ENCODE data around the gene GAS6. TPM values are rescaled to one million over a fixed set of nuclear protein-coding genes. Genes with fewer than 3 reads are reported as not detected.

GAS6 gene
- total RNA-seq, 1 experiment from 2014 or later = 20.9 TPM

GRCh38 chr13:113838711-113839201 lies 25.1 kb downstream of the GAS6 start:
- Histone ChIP-seq H3K4me3 (ENCODE audit: low read length) (no peak overlapping the region), H3K79me2 (ENCODE audit: low read length) (no peaks in the 10 kb centered on the region), H3K4me2 (ENCODE audit: low read length) (peak overlapping the region; percentile 77), H4K20me1 (ENCODE audit: low read length) (no peaks in the 10 kb centered on the region), H3K9me2 (replicated peaks; ENCODE audit: low read length) (no peaks in the 10 kb centered on the region), H3F3A (ENCODE audit: low read length, unreplicated experiment) (no peaks in the 10 kb centered on the region), H3K27me3 (ENCODE audit: low read length) (no peaks in the 10 kb centered on the region), H3K27ac (ENCODE audit: low read length) (no peak overlapping the region), H3K36me3 (ENCODE audit: low read depth, low read length) (no peaks in the 10 kb centered on the region), H3K9ac (ENCODE audit: low read length) (no peak overlapping the region), H3K4me1 (ENCODE audit: insufficient read depth, low read length) (peaks cover 23% of the 10 kb centered on the region), H3K9me3 (ENCODE audit: low read length) (no peaks in the 10 kb centered on the region), H2AFZ (ENCODE audit: low read length) (no peak overlapping the region)
- no TSS peak for BruUV-seq (replicated peaks)
- TF ChIP-seq EZH2 (IDR thresholded peaks at IDR 0.05; ENCODE audit: low read length, unreplicated experiment) = no peak
- TF ChIP-seq CTCF (conservative IDR thresholded peaks at IDR 0.05; ENCODE audit: low read depth, low read length) = no peak
- TF ChIP-seq EZH2phosphoT487 (IDR thresholded peaks at IDR 0.05; ENCODE audit: borderline replicate concordance, low read length) = no peak
- ChIA-PET POLR2A (ENCODE audit: unreplicated experiment) (no interaction called here), CTCF (no interaction called here)
- ATAC-seq (no peak), DNase-seq (no peak)
- intact Hi-C loops (cut with micrococcal nuclease) = loop anchor here (5.0 kb wide), 1 partner anchor 109 kb away; no protein-coding TSS in a partner anchor

- no TSS peak for BruUV-seq (replicated peaks)
- Histone ChIP-seq H3K27ac (ENCODE audit: low read length) (peak overlapping the region; percentile 83), H3K9me2 (replicated peaks; ENCODE audit: low read length) (no peaks in the 10 kb centered on the region), H3K9ac (ENCODE audit: low read length) (peak overlapping the region; percentile 66), H3K27me3 (ENCODE audit: low read length) (no peaks in the 10 kb centered on the region), H3K9me3 (ENCODE audit: low read length) (no peaks in the 10 kb centered on the region), H3K36me3 (ENCODE audit: low read depth, low read length) (no peaks in the 10 kb centered on the region), H3K79me2 (ENCODE audit: low read length) (no peaks in the 10 kb centered on the region), H3K4me1 (ENCODE audit: insufficient read depth, low read length) (peaks cover 23% of the 10 kb centered on the region), H2AFZ (ENCODE audit: low read length) (peak overlapping the region; percentile 72; the same call in 1 of the 2 replicates), H3K4me2 (ENCODE audit: low read length) (peak overlapping the region; percentile 77), H3K4me3 (ENCODE audit: low read length) (peak overlapping the region; percentile 48), H4K20me1 (ENCODE audit: low read length) (no peaks in the 10 kb centered on the region), H3F3A (ENCODE audit: low read length, unreplicated experiment) (no peaks in the 10 kb centered on the region)
- POLR2A ChIA-PET (ENCODE audit: unreplicated experiment) = interaction anchor here (0.6 kb wide), 1 partner anchor 58 kb away, joined by 3 read pairs; no protein-coding TSS in a partner anchor
- CTCF ChIA-PET = no interaction called here
- TF ChIP-seq EZH2phosphoT487 (IDR thresholded peaks at IDR 0.05; ENCODE audit: borderline replicate concordance, low read length) (no peak), EZH2 (IDR thresholded peaks at IDR 0.05; ENCODE audit: low read length, unreplicated experiment) (no peak), CTCF (conservative IDR thresholded peaks at IDR 0.05; ENCODE audit: low read depth, low read length) (no peak)
- ATAC-seq = peak; percentile 92
- intact Hi-C loops (cut with micrococcal nuclease) = loop anchor here (2.0 to 5.0 kb wide), 2 partner anchors 17 to 110 kb away; no protein-coding TSS in a partner anchor
- DNase-seq = peak; percentile 84
Measured at GRCh38 chr13:113837560-113838355, 26.1 kb downstream of the GAS6 start.
